Activated CD4-positive, alpha-beta T cell treated with anti-CD3 and anti-CD28 coated beads, Interleukin-2, amount 10 ng/mL, durations not matched to agents 7 days and 5 days (primary cell): ENCODE measurements around the gene CABP1. TPM values are rescaled to one million over a fixed set of nuclear protein-coding genes. Genes with fewer than 3 reads are reported as not detected.
A peak's percentile ranks its signal among the peaks of the same experiment; 100 is the strongest.

ENCODE experiments used
- CTCF ChIA-PET: fragments of 350-600 bp; sonication (Branson Sonifier 250); formaldehyde crosslinking; loops from one replicate; lab custom pipeline; 2021; ENCODE audit warnings: antibody characterized with exemption; lab: Charles Lee
- POLR2A ChIA-PET: fragments of 350-600 bp; sonication (Branson Sonifier 250); formaldehyde crosslinking; loops from one replicate; lab custom pipeline; 2021; ENCODE audit warnings: antibody characterized with exemption; lab: Charles Lee
- DNase-seq: peaks from one replicate; pipeline ENCODE4 v3.0.0-alpha.2; 2020
- H3K27ac Mint-ChIP-seq: one replicate; pipeline ENCODE4 v1.8.0; 2021; ENCODE audit warnings: mild to moderate bottlenecking, moderate library complexity, mixed read lengths
- H3K27me3 Mint-ChIP-seq: one replicate; pipeline ENCODE4 v1.8.0; 2021; ENCODE audit warnings: mixed read lengths
- H3K36me3 Mint-ChIP-seq: one replicate; pipeline ENCODE4 v1.8.0; 2021; ENCODE audit warnings: low read depth, mixed read lengths
- H3K4me1 Mint-ChIP-seq: one replicate; pipeline ENCODE4 v1.8.0; 2021; ENCODE audit warnings: mixed read lengths
- H3K4me3 Mint-ChIP-seq: one replicate; pipeline ENCODE4 v1.8.0; 2021; ENCODE audit warnings: mild to moderate bottlenecking, moderate library complexity, mixed read lengths
- H3K9me3 Mint-ChIP-seq: one replicate; pipeline ENCODE4 v1.8.0; 2021; ENCODE audit warnings: mixed read lengths
- total RNA-seq, 2 experiments: library from RNA; stranded (reverse); gene quantifications; one replicate each; pipeline ENCODE4 v1.2.3, GENCODE V29; 2021

CABP1 gene
- total RNA-seq, 2 experiments from 2014 or later = 0.10 to 0.29 TPM

GRCh38 chr12:120690083-120690450 is 49.6 kb downstream of the CABP1 start:
- Mint-ChIP-seq H3K4me1 (peaks cover 66% of the 10 kb centered on the region), H3K36me3 (peaks cover 19% of the 10 kb centered on the region), H3K4me3 (no peak overlapping the region), H3K9me3 (no peaks in the 10 kb centered on the region), H3K27ac (no peak overlapping the region), H3K27me3 (no peaks in the 10 kb centered on the region)
- POLR2A ChIA-PET = no interaction called here
- CTCF ChIA-PET = interaction anchor here (0.6 to 1.6 kb wide), 4 partner anchors 9 to 187 kb away, joined by 3 to 6 read pairs (median 3); no protein-coding TSS in a partner anchor
- DNase-seq = no peak

GRCh38 chr12:120690978-120691377 is 50.6 kb downstream of the CABP1 start:
- H3K9me3 Mint-ChIP-seq = no peaks in the 10 kb centered on the region
- DNase-seq = no peak
- H3K27ac Mint-ChIP-seq = no peak overlapping the region
- H3K4me1 Mint-ChIP-seq = peaks cover 60% of the 10 kb centered on the region
- POLR2A ChIA-PET = no interaction called here
- no peaks in the 10 kb centered on the region for H3K27me3 Mint-ChIP-seq
- CTCF ChIA-PET = interaction anchor here (1.0 to 1.6 kb wide), 2 partner anchors 8 to 15 kb away, joined by 3 to 6 read pairs; no protein-coding TSS in a partner anchor
- no peak overlapping the region for H3K4me3 Mint-ChIP-seq
- peaks cover 25% of the 10 kb centered on the region for H3K36me3 Mint-ChIP-seq

- Mint-ChIP-seq H3K36me3 (peaks cover 39% of the 10 kb centered on the region), H3K27ac (peak overlapping the region; percentile 25), H3K4me1 (peaks cover 60% of the 10 kb centered on the region), H3K27me3 (no peaks in the 10 kb centered on the region), H3K4me3 (no peak overlapping the region), H3K9me3 (no peaks in the 10 kb centered on the region)
- no peak for DNase-seq
- ChIA-PET CTCF (interaction anchor here (1.0 to 1.4 kb wide), 2 partner anchors 43 to 659 kb away, joined by 4 read pairs; partner anchors contain the start of gene ANAPC5), POLR2A (no interaction called here)
These were observed 52.2 kb downstream of the CABP1 start for GRCh38 chr12:120692524-120693033.

DNA sequence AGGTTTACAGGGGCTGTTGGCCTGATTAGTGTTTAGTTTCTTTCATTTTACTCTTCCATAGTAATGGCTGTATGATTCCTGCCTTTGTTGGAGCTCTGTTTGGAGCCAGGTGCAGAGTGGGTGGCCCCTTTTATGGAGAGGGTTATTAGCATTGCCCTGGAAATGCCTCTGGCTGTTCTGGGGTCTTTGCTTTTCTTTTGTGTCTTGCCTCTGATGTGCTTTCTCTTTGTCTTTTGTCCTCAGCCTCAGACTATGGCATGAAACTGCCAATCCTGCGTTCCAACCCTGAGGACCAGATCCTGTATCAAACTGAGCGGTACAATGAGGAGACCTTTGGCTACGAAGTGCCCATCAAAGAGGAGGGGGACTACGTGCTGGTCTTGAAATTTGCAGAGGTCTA is 53.4 kb downstream of the CABP1 start:
- H3K9me3 Mint-ChIP-seq = no peaks in the 10 kb centered on the region
- peaks cover 47% of the 10 kb centered on the region for H3K4me1 Mint-ChIP-seq
- no peak overlapping the region for H3K4me3 Mint-ChIP-seq
- ChIA-PET POLR2A (no interaction called here), CTCF (interaction anchor here (2.2 kb wide), 1 partner anchor 16 kb away, joined by 7 read pairs; the partner anchor contains the start of gene UNC119B)
- no peak for DNase-seq
- peaks cover 46% of the 10 kb centered on the region for H3K36me3 Mint-ChIP-seq
- H3K27ac Mint-ChIP-seq = no peak overlapping the region
- no peaks in the 10 kb centered on the region for H3K27me3 Mint-ChIP-seq

DNA sequence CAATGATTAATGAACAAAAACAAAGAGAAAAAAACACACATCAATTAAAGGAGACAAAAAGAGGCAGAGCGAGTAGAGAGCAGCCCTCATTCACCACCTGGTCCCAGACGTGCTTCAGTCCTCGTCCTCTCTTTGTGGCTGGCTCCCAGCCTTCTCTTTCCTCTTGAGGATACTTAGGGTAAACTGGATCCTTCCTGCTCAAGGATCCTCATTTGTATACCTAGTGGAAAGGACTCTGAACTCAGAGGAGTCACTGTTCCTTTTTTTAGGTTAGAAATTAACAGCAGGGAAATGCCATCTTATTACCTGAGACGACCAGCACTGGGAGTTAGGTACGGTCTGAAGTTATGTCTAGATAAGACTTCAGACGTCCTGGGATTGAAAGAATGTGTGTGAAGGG is 56.2 kb downstream of the CABP1 start:
- peaks cover 59% of the 10 kb centered on the region for H3K36me3 Mint-ChIP-seq
- no peaks in the 10 kb centered on the region for H3K9me3 Mint-ChIP-seq
- no peak for DNase-seq
- H3K27ac Mint-ChIP-seq = no peak overlapping the region
- CTCF ChIA-PET = interaction anchor here (0.6 kb wide), 1 partner anchor 390 kb away, joined by 3 read pairs; no protein-coding TSS in a partner anchor
- H3K4me1 Mint-ChIP-seq = peaks cover 22% of the 10 kb centered on the region
- H3K4me3 Mint-ChIP-seq = no peak overlapping the region
- POLR2A ChIA-PET = no interaction called here
- no peaks in the 10 kb centered on the region for H3K27me3 Mint-ChIP-seq

DNA sequence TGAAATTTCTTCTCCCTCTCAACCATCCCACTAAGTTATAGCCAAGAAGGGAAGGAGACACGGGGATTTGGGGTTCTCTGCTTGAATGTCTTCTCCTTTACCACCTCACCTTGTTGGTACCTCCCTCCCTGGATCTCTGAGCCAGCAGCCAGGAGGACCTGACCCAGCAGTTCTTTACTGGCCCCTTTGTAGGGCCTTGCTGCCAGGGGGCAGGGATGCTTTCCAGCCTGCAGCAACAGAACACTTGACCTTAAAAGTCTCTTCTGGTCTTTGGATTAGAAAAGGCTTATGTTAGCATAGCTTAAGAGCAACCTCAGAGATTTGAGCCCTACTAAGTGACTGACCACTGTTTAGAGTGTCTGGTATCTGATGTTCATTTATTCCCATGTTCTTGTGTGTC is 56.9 kb downstream of the CABP1 start:
- DNase-seq = no peak
- H3K9me3 Mint-ChIP-seq = no peaks in the 10 kb centered on the region
- H3K27ac Mint-ChIP-seq = peak overlapping the region; percentile 38
- ChIA-PET POLR2A (no interaction called here), CTCF (interaction anchor here (0.6 to 2.9 kb wide), 8 partner anchors 9 to 389 kb away, joined by 3 to 11 read pairs (median 4); partner anchors contain the start of gene UNC119B)
- no peaks in the 10 kb centered on the region for H3K27me3 Mint-ChIP-seq
- peaks cover 61% of the 10 kb centered on the region for H3K36me3 Mint-ChIP-seq
- H3K4me1 Mint-ChIP-seq = peaks cover 15% of the 10 kb centered on the region
- no peak overlapping the region for H3K4me3 Mint-ChIP-seq

- ChIA-PET CTCF (interaction anchor here (1.1 to 2.9 kb wide), 6 partner anchors 9 to 52 kb away, joined by 3 to 11 read pairs (median 4); partner anchors contain the start of gene UNC119B), POLR2A (no interaction called here)
- Mint-ChIP-seq H3K9me3 (no peaks in the 10 kb centered on the region), H3K27me3 (no peaks in the 10 kb centered on the region), H3K27ac (no peak overlapping the region), H3K4me3 (no peak overlapping the region), H3K4me1 (peaks cover 2% of the 10 kb centered on the region), H3K36me3 (peaks cover 60% of the 10 kb centered on the region)
- no peak for DNase-seq
These were observed 58.2 kb downstream of the CABP1 start for GRCh38 chr12:120698665-120699064.

DNA sequence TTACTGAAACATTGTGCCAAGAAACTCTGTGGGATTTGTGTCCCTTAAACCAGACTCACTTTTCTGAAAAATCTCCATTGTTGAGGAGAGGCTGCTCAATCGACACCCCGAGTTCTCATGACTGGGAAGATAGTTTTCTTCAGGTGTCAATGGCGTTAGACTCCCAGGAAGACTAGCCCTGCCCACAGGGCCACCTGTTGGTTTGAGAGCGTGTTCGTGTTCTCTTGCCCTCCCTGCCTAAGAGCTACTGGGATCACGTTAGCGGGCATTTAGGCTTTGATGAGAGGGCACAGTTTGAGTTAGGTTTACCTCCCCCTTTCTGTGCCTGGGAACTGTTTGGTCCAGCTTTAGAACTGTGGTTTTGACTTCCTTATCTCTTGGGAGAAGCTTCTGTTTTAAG is 59.1 kb downstream of the CABP1 start:
- ChIA-PET POLR2A (no interaction called here), CTCF (interaction anchor here (1.0 to 2.9 kb wide), 4 partner anchors 9 to 66 kb away, joined by 3 to 11 read pairs (median 5); no protein-coding TSS in a partner anchor)
- H3K4me3 Mint-ChIP-seq = no peak overlapping the region
- no peaks in the 10 kb centered on the region for H3K27me3 Mint-ChIP-seq
- no peaks in the 10 kb centered on the region for H3K9me3 Mint-ChIP-seq
- no peak overlapping the region for H3K27ac Mint-ChIP-seq
- DNase-seq = no peak
- H3K36me3 Mint-ChIP-seq = peaks cover 54% of the 10 kb centered on the region
- H3K4me1 Mint-ChIP-seq = no peaks in the 10 kb centered on the region

GRCh38 chr12:120700886-120701285 is 60.5 kb downstream of the CABP1 start:
- peaks cover 44% of the 10 kb centered on the region for H3K36me3 Mint-ChIP-seq
- no peak overlapping the region for H3K27ac Mint-ChIP-seq
- ChIA-PET POLR2A (no interaction called here), CTCF (interaction anchor here (0.6 to 1.5 kb wide), 4 partner anchors 8 to 1990 kb away, joined by 3 read pairs; no protein-coding TSS in a partner anchor)
- H3K4me3 Mint-ChIP-seq = no peak overlapping the region
- H3K9me3 Mint-ChIP-seq = no peaks in the 10 kb centered on the region
- H3K4me1 Mint-ChIP-seq = no peaks in the 10 kb centered on the region
- DNase-seq = no peak
- H3K27me3 Mint-ChIP-seq = no peaks in the 10 kb centered on the region

- H3K27me3 Mint-ChIP-seq = no peaks in the 10 kb centered on the region
- H3K27ac Mint-ChIP-seq = no peak overlapping the region
- no peak overlapping the region for H3K4me3 Mint-ChIP-seq
- ChIA-PET CTCF (interaction anchor here (1.3 kb wide), 1 partner anchor 270 kb away, joined by 3 read pairs; no protein-coding TSS in a partner anchor), POLR2A (no interaction called here)
- no peak for DNase-seq
- H3K36me3 Mint-ChIP-seq = peaks cover 29% of the 10 kb centered on the region
- H3K9me3 Mint-ChIP-seq = no peaks in the 10 kb centered on the region
- no peaks in the 10 kb centered on the region for H3K4me1 Mint-ChIP-seq
These were observed 62.2 kb downstream of the CABP1 start for GRCh38 chr12:120702637-120703036.

DNA sequence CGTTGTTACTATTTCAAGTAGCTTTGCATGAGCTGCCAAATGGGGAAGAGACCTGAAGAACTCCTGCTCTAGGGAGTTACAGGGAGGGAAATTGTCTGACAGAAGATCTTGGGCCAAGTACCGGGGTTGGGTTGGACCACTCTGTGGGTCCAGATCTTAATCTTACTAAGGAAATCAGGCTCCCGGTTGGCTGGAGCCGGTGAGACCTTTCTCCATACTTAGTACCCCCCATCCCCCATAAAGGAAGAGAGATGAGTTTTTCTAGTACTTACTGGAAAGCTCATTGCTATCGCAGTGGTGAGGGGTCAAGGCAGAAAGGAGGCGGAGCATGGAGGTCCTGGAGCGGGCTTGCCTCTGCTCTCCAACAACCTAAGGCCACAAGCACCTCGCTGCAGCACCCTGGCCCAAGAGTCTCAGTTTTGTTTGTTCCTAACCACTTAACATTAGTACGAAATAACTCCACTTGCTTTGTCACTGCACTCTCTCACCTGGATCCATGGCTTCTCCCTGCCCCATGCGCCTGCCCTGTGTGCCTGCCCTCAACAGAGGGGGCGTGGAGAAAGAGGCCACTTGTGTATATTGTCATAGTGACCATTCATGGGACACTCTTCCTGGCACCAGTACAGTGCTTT is 63.0 kb downstream of the CABP1 start:
- Mint-ChIP-seq H3K4me1 (no peaks in the 10 kb centered on the region), H3K27me3 (no peaks in the 10 kb centered on the region), H3K9me3 (no peaks in the 10 kb centered on the region), H3K27ac (no peak overlapping the region), H3K4me3 (no peak overlapping the region), H3K36me3 (peaks cover 25% of the 10 kb centered on the region)
- no peak for DNase-seq
- ChIA-PET POLR2A (no interaction called here), CTCF (no interaction called here)

DNA sequence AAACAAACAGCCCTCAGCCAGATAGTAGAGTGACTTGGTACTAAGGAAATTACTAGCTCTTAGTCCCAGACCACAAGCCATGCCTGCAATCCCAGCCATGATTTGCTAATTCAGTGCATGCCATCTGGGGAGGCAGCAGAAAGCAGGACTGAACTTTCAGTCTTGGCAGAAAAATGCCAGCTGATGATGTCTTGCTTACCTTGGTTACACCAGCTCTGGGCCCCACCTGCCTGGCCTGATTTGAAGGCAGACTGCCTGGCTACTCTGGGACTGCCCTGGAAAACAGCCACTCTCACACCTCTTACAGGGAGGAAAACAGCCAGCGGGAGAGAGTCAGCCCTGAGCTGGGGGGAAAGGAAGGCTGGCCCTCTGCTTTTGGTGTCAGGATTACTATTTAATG is 65.2 kb downstream of the CABP1 start:
- POLR2A ChIA-PET = no interaction called here

DNA sequence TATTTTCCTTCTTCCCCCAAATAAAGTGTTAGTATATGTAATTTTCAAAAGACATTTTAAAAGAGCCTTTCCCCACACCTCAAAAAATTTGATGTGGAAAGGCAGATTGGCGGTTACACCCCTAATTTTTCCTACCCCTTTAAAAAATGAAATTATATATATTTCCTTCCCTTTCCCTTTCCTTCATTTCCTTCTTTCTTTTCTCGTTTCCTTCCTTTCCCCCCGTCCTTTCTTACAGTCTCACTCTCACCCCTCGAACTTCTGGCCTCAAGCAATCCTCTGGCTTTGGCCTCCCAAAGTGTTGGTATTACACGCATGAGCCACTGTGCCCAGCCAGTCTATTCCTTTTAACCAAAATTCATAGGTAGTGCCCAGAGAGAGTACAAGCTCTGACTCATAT is 65.6 kb downstream of the CABP1 start:
- ChIA-PET POLR2A (no interaction called here), CTCF (interaction anchor here (0.6 to 0.9 kb wide), 6 partner anchors 15 to 858 kb away, joined by 3 to 5 read pairs (median 3); no protein-coding TSS in a partner anchor)
- no peak overlapping the region for H3K4me3 Mint-ChIP-seq
- H3K36me3 Mint-ChIP-seq = peaks cover 9% of the 10 kb centered on the region
- H3K27ac Mint-ChIP-seq = no peak overlapping the region
- H3K9me3 Mint-ChIP-seq = no peaks in the 10 kb centered on the region
- no peak for DNase-seq
- no peaks in the 10 kb centered on the region for H3K27me3 Mint-ChIP-seq
- H3K4me1 Mint-ChIP-seq = peaks cover 7% of the 10 kb centered on the region

More for the DNA sequence above, 65.2 kb downstream of the CABP1 start:
- no peak overlapping the region for H3K4me3 Mint-ChIP-seq
- no peaks in the 10 kb centered on the region for H3K27me3 Mint-ChIP-seq
- DNase-seq = no peak
- peaks cover 7% of the 10 kb centered on the region for H3K4me1 Mint-ChIP-seq
- H3K27ac Mint-ChIP-seq = no peak overlapping the region
- H3K36me3 Mint-ChIP-seq = peaks cover 13% of the 10 kb centered on the region
- no peaks in the 10 kb centered on the region for H3K9me3 Mint-ChIP-seq
- CTCF ChIA-PET = interaction anchor here (0.8 to 1.3 kb wide), 4 partner anchors 15 to 56 kb away, joined by 3 read pairs; no protein-coding TSS in a partner anchor
